ENCODE results near the gene DOCK9. TPM values are rescaled to one million over a fixed set of nuclear protein-coding genes. Genes with fewer than 3 reads are reported as not detected.

Gene DOCK9
- total RNA-seq, 4 donors from 2014 or later = 121 to 240 (median 200) TPM

GRCh38 chr13:98958443-98958794 lies 19.4 kb downstream of the DOCK9 start:
- DNase-seq (ENCODE audit: low spot score in 2 of 2) = no peak
- TF ChIP-seq, protein P1, sequence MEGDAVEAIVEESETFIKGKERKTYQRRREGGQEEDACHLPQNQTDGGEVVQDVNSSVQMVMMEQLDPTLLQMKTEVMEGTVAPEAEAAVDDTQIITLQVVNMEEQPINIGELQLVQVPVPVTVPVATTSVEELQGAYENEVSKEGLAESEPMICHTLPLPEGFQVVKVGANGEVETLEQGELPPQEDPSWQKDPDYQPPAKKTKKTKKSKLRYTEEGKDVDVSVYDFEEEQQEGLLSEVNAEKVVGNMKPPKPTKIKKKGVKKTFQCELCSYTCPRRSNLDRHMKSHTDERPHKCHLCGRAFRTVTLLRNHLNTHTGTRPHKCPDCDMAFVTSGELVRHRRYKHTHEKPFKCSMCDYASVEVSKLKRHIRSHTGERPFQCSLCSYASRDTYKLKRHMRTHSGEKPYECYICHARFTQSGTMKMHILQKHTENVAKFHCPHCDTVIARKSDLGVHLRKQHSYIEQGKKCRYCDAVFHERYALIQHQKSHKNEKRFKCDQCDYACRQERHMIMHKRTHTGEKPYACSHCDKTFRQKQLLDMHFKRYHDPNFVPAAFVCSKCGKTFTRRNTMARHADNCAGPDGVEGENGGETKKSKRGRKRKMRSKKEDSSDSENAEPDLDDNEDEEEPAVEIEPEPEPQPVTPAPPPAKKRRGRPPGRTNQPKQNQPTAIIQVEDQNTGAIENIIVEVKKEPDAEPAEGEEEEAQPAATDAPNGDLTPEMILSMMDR (IDR thresholded peaks at IDR 0.05) = no peak
- TF ChIP-seq POLR2A (IDR thresholded peaks at IDR 0.05) (no peak), EP300 (IDR thresholded peaks at IDR 0.05) (no peak), POLR2AphosphoS5 (IDR thresholded peaks at IDR 0.05) (no peak)
- Histone ChIP-seq H3K4me3 (no peak overlapping the region), H3K4me1 (peaks cover 46% of the 10 kb centered on the region), H3K9me3 (no peaks in the 10 kb centered on the region), H3K36me3 (peaks cover 10% of the 10 kb centered on the region), H3K27ac (no peak overlapping the region), H3K27me3 (no peaks in the 10 kb centered on the region)
- WGBS = 74% methylated on average over 3 of the region's 3 CpGs

GRCh38 chr13:98957731-98958442 lies 20.0 kb downstream of the DOCK9 start:
- WGBS = 42% methylated on average over 2 of the region's 3 CpGs

GRCh38 chr13:98955336-98955735 lies 22.5 kb downstream of the DOCK9 start:
- Histone ChIP-seq H3K4me1 (peaks cover 23% of the 10 kb centered on the region), H3K27ac (no peak overlapping the region), H3K36me3 (peaks cover 10% of the 10 kb centered on the region), H3K4me3 (no peak overlapping the region), H3K27me3 (no peaks in the 10 kb centered on the region), H3K9me3 (no peaks in the 10 kb centered on the region)
- WGBS = 93% methylated on average over 9 of the region's 9 CpGs
- TF ChIP-seq POLR2AphosphoS5 (IDR thresholded peaks at IDR 0.05) = no peak
- TF ChIP-seq, protein P1 (IDR thresholded peaks at IDR 0.05) = no peak
- no peak for TF ChIP-seq POLR2A (IDR thresholded peaks at IDR 0.05)
- TF ChIP-seq EP300 (IDR thresholded peaks at IDR 0.05) = no peak
- no peak for DNase-seq (ENCODE audit: low spot score in 2 of 2)

More at GRCh38 chr13:98957731-98958442, 20.0 kb downstream of the DOCK9 start:
- H3K4me1 ChIP-seq = peaks cover 41% of the 10 kb centered on the region
- H3K27me3 ChIP-seq = no peaks in the 10 kb centered on the region
- peaks cover 10% of the 10 kb centered on the region for H3K36me3 ChIP-seq
- no peak overlapping the region for H3K4me3 ChIP-seq
- no peak for DNase-seq (ENCODE audit: low spot score in 2 of 2)
- no peak overlapping the region for H3K27ac ChIP-seq
- H3K9me3 ChIP-seq = no peaks in the 10 kb centered on the region
- TF ChIP-seq POLR2AphosphoS5 (IDR thresholded peaks at IDR 0.05) (no peak), EP300 (IDR thresholded peaks at IDR 0.05) (no peak), POLR2A (IDR thresholded peaks at IDR 0.05) (no peak)
- TF ChIP-seq, protein P1 (IDR thresholded peaks at IDR 0.05) = no peak

DNA sequence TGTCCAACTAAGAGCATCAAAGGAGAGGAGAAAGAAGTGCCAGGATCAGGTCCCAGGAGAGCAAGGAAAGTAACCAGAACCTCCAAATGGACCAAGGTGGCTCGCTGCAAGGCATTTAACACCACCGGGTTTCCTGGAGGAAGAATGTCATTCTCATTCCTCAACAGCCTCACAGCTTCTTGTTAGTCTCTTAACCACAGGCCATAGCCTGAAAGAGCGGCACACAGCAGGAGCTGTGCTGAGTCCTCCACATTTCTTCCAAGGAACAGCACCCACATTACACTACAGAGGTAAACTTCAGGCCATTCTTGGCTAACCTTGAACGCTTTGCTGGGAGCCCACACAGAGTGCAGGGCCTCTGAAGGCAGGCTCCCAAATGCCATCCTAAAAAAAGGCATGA lies 23.6 kb downstream of the DOCK9 start:
- TF ChIP-seq, protein P1 (IDR thresholded peaks at IDR 0.05) = no peak
- TF ChIP-seq EP300 (IDR thresholded peaks at IDR 0.05) (no peak), POLR2A (IDR thresholded peaks at IDR 0.05) (no peak), POLR2AphosphoS5 (IDR thresholded peaks at IDR 0.05) (no peak)
- 89% methylated on average over 4 of the region's 4 CpGs for WGBS
- Histone ChIP-seq H3K27me3 (no peaks in the 10 kb centered on the region), H3K27ac (no peak overlapping the region), H3K4me3 (no peak overlapping the region), H3K36me3 (peaks cover 10% of the 10 kb centered on the region), H3K9me3 (no peaks in the 10 kb centered on the region), H3K4me1 (peaks cover 15% of the 10 kb centered on the region)
- DNase-seq (ENCODE audit: low spot score in 2 of 2) = no peak

GRCh38 chr13:98951266-98951665 lies 26.6 kb downstream of the DOCK9 start:
- TF ChIP-seq, protein P1 (IDR thresholded peaks at IDR 0.05) = no peak
- no peak for TF ChIP-seq POLR2AphosphoS5 (IDR thresholded peaks at IDR 0.05)
- TF ChIP-seq POLR2A (IDR thresholded peaks at IDR 0.05) = no peak
- TF ChIP-seq EP300 (IDR thresholded peaks at IDR 0.05) = no peak
- H3K9me3 ChIP-seq = no peaks in the 10 kb centered on the region
- no peak overlapping the region for H3K4me3 ChIP-seq
- H3K4me1 ChIP-seq = peaks cover 13% of the 10 kb centered on the region
- WGBS = 94% methylated on average over 6 of the region's 6 CpGs
- H3K27ac ChIP-seq = no peak overlapping the region
- peak in 1 of 2 donors; percentile 43 for DNase-seq (ENCODE audit: low spot score in 2 of 2)
- no peaks in the 10 kb centered on the region for H3K27me3 ChIP-seq
- peaks cover 10% of the 10 kb centered on the region for H3K36me3 ChIP-seq

All from suprapubic skin (tissue), 4 donors.